Hematopoietic multipotent progenitor cell treated with erythropoietin and hydrocortisone succinate and interleukin-3 and kit ligand, for 4 days (in vitro differentiated cells): ENCODE measurements around the gene C10orf120.

Experiments used
- DNase-seq: peaks from one replicate; pipeline ENCODE4 v3.0.0-alpha.2; 2015

C10orf120 gene

GRCh38 chr10:122699796-122700455 lies at the start of gene C10orf120:
TSS of gene C10orf120 (minus strand) at chr10:122699846. CDS start at chr10:122699790, 56 bp downstream.
- no peak for DNase-seq

- DNase-seq: no peak
Measured at GRCh38 chr10:122748496-122748895, 48.9 kb upstream of the C10orf120 start.

DNA sequence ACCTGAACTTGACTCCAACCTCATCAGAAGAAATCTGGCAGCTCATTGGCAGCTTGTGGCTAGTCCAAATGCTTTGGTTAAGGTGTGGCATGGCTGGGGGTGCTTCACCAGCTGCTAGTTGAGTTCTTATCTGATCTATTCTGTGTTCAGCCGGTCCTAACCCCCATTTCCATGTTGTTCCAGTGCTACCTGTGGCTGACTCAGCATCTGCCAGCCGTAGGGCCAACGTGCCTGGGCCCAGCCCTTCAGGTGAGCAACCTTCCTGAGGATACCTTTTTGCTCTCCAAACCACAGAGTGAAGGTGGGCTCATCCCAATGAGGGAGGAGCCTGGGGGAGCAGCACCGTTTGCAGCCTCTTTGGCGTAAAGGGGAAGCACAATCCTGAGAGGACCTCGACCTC lies 46.8 kb upstream of the C10orf120 start:
- no peak for DNase-seq

- DNase-seq: no peak
Measured at GRCh38 chr10:122744257-122744656, 44.6 kb upstream of the C10orf120 start.

DNA sequence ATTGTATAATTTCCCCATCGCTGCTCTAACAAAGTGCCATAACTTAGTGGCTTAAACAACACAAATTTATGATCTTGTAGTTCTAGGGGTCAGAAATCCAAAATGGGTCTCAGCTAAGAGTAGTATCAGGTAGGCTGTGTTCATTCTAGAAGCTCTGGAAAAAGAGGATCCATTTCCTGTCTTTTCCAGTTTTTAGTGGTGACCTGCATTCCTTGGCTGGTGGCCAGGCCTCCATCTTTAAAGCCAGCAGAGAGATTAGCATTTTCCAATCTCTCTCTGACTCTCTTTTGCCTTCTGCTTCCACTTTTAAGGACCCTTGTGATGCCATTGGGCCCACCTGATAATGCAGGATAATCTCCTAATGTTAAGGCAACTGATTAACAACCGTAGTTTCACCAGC lies 41.0 kb upstream of the C10orf120 start:
- DNase-seq: no peak

DNA sequence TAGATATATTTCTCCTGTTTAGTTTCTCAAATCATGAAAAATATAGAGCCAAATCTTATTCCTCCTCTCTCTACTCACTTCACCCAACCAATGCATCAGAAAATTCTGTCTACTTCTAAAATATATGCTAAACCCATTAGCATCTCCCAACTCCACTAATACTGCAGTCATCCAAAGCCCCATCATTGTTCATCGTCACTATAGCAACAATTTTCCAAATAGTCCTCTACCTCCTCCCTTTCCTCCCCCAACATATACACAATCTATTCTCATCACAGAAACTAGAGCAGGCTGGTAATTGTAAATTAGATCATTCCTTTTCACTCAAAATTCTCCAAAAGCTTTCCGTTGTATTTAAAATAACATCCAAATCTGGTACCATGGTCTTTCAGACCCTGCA lies 38.4 kb upstream of the C10orf120 start:
- no peak for DNase-seq

DNA sequence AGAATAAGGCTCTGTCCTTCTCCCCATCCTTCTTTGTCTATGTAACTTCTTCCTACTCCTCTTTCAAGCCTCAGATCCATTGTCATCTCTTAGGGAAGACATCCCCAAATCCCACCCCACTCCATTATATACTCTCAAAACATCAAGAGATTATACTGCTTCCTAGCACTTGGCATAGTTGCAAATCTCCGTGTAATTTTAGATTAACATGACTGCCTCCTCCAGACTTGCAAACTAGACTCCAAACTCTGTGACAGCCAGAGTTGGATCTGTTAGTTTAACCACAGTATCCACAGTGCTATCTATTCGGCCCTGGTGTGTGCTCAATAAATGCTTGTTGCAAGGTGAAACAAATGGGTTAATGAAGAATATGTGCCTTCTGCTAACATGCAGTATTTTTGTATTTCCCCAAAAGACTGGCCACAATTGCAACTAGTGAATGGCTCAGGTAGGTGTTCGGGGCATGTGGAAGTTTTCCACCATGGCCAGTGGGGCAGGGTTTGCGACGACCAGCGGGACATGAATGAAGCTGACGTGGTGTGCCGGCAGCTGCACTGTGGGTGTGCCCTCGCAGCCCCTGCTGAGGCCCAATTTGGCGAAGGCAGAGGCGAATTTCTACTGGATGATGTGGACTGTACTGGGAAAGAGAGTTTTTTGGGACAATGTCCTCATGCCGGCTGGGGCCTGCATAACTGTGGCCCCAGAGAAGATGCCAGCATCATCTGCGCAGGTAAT lies 34.5 kb upstream of the C10orf120 start:
- DNase-seq: no peak

DNA sequence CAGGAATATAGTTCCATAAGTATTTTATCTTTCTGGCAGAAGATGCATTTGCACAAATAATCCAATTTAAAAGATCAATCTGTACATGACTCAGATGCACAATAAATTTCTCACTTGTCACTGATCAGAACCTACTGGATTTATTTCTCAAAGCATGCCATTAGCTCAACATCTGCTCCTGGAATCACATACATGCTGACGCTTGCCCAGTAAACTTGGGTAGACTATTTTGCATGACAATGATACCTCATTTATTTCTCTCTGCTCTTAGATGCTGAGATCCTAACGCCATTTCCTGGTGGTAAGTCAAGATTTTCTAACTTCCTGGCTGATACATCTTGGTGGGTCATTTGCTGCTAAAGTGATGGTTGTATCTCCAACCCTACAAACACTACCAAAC lies 33.8 kb upstream of the C10orf120 start:
- no peak for DNase-seq

DNA sequence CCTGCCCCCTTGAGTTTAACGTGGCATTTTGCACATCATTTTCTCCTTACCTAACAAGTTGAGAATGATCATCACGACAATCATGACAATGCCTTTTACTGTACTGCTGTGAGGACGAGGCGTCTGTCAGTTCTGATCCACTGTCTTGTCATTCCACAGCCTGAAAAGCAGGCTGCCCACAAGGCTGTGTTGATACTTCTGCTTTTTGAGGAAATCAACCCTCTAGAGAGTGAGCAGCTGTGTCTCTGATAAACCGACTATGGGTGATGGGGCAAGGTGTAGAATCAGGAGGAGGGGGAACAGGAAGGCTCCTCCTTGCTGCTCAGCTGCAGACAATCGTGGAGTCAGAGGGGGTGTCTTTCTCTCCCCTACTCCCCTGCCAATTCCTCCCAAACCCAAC lies 30.6 kb upstream of the C10orf120 start:
- peak; percentile 35 for DNase-seq

- no peak for DNase-seq
Measured at GRCh38 chr10:122729126-122729525, 29.5 kb upstream of the C10orf120 start.

DNA sequence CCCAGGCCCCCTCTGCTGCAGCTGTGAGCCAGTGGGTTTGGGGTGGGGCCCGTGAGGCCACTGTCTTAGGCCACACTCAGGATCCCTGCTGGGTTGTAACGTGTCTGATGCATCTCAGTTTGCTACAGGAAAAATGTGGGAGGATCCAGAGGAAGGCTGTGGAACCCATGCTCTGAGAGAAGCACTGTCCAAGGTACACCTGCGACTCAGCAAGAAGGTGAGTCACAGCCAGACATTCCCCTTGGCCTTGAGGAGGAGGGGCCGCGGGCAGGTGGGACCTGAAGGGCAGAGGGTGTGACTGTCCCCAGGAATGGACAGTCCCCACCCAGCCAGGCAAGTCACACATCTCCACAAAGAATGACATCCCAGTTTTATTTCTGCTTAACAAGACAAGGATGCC lies 27.8 kb upstream of the C10orf120 start:
- DNase-seq: no peak

DNA sequence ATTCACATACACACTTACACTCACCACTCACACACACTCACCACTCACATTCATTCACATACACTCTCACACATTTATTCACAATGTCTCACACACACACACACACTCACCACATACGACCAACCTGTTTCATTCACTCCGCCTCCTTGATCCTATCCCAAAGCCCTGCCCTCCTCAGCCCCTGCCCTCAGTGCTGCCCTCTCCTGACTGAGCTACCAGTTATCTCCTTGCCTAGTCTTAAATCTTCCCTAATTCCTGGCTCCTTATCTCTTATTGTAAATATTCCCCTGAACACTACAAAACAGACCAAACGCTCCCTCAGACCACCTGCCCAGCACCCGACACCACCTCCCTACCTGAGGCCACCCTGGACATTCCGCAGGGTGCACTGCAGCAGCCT lies 26.1 kb upstream of the C10orf120 start:
- no peak for DNase-seq

DNA sequence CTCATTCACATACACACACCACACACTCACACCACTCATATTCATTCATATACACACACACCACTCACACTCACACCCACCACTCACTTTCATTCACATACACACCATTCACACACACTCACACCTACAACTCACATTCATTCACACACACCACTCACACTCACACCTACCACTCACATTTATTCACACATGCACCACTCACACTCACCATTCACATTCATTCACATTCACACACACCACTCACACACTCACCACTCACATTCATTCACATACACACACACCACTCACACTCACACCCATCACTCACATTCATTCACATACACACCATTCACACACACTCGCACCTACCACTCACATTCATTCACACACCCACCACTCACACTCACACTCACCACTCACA lies 25.4 kb upstream of the C10orf120 start:
- DNase-seq: no peak

- DNase-seq: no peak
Measured at GRCh38 chr10:122721111-122721510, 21.5 kb upstream of the C10orf120 start.

DNA sequence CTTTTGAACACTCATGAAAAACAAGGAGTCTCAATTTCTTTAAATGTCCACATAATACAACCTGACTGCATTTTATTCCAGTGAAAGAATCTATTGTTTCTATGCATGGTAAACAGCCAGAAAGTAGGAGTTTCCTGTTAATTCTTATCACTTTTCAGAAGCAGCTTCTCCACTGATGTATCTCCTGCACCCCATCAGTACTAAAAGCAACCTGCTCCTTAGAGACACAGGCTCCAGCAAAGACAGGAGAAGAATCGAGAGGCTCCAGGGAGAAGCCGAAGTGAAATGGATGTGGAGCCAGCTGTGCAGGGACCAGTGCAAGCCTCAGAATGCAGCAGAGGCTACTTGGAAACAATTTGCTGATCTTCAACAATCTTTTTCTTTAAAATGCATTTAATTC lies 16.4 kb upstream of the C10orf120 start:
- no peak for DNase-seq

GRCh38 chr10:122715576-122715975 lies 15.9 kb upstream of the C10orf120 start:
- no peak for DNase-seq

DNA sequence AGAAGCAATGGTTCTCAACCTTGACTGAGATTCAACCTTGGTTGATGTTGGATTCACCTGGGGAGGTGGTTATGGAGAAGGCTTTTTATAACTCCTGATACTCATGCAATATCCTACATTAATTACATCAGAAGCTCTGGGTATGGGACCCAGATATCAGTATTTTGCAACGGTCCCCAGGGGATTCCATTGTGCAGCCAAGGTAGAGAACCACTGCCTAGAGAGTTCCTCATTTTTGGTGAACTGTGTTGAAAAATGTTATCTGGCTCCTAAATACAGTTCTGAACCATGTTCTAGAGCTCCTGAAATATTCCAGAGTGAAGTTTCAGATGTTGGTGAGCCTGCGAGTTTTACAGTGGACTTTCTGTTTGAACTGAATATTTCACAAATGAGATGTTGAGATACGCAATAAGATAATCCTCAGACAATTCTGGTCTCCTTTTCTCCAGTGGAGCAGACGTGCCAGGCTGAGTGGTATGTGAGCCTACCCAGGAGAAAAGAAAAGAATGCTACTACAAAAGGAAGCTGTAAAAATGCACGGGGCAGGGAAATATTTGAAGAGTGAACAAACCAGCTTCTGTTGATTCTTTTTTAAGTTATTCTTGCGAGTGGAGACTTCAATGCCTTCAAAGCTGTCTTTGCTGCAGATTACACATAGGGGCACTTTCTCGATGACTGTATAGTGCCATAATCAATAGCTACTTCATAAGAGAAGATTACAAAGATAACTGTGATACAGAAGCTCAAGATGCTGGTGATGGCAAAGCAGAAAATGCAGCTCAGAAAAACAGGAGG lies 13.6 kb upstream of the C10orf120 start:
- no peak for DNase-seq

DNA sequence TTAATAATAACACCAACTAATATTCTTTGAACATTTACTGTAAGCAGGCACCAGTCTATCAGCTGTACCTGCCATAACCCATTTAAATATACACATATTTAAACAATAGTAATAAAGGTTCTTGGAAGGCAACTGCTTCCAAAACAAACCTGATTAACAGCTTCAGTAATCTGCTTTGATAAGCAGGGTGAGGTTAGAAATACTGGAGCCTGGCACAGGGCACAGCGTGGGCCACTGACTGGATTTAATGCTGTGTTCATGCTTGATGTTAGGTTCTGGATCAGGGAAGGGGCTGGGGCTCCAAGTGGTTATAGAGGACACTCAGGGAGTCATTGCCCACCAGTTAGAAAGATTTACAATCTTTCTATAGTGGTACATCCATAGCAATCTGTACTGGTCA lies 10.9 kb upstream of the C10orf120 start:
- no peak for DNase-seq

- DNase-seq: no peak
Measured at GRCh38 chr10:122709971-122710370, 10.3 kb upstream of the C10orf120 start.

DNA sequence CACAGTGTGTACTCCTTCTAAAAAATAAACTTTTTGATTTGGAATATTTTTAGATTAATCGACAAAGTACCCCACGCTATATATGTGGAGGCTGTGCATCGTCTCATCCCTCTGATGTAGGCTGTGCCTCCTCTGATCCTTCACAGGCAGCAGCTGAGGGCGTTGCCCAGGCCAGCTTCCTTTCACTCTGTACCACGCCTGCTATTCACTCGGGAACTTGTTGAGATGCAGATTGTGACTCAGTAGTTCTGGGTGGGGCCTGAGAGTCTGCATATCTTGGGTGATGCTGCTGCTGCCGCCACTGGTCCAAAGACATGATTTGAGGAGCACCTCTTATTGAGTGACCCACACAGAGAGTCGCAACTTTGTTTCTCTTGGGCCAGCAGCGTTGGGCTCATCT lies 7.9 kb upstream of the C10orf120 start:
- no peak for DNase-seq

GRCh38 chr10:122706947-122707346 lies 7.3 kb upstream of the C10orf120 start:
- no peak for DNase-seq

GRCh38 chr10:122706467-122706866 lies 6.8 kb upstream of the C10orf120 start:
- no peak for DNase-seq

- peak; percentile 76 for DNase-seq
Measured at GRCh38 chr10:122703483-122704448, 4.1 kb upstream of the C10orf120 start.
